ENCODE measurements around the gene HMGCL.
"Not testable (repeated sequence)": the region's sequence is repeated elsewhere in the genome, so short reads cannot be mapped to it uniquely, and the experiment has no call there.

HMGCL gene

GRCh38 chr1:23854568-23854967 is 29.3 kb upstream of the HMGCL start:
- no peak overlapping the region for H3K9ac ChIP-seq (ENCODE audit: low read length)
- no peaks in the 10 kb centered on the region for H3K9me3 ChIP-seq (ENCODE audit: low read length)
- H2AFZ ChIP-seq (ENCODE audit: low read length): no peak overlapping the region
- H3K27ac ChIP-seq (ENCODE audit: low read depth, low read length, poor library complexity, severe bottlenecking): no peak overlapping the region
- H3K4me2 ChIP-seq (ENCODE audit: low read length): no peak overlapping the region
- H3F3A ChIP-seq (ENCODE audit: insufficient read depth, low read length): no peaks in the 10 kb centered on the region
- peaks cover 40% of the 10 kb centered on the region for H3K36me3 ChIP-seq (ENCODE audit: insufficient read depth, low read length)
- TF ChIP-seq EZH2 (IDR thresholded peaks at IDR 0.05; ENCODE audit: borderline replicate concordance, low read length) (no peak), CTCF (IDR thresholded peaks at IDR 0.05; ENCODE audit: low read length) (peak; percentile 47; the same call in 1 of the 2 replicates)
- no peaks in the 10 kb centered on the region for H3K27me3 ChIP-seq (ENCODE audit: insufficient read depth, low read length)
- no peaks in the 10 kb centered on the region for H4K20me1 ChIP-seq (ENCODE audit: insufficient read depth, low read length)
- no peaks in the 10 kb centered on the region for H3K4me1 ChIP-seq (ENCODE audit: insufficient read depth, low read length, severe bottlenecking)
- H3K4me3 ChIP-seq (ENCODE audit: low read depth, low read length, poor library complexity, severe bottlenecking): no peak overlapping the region
- no peaks in the 10 kb centered on the region for H3K9me2 ChIP-seq (ENCODE audit: low read depth, low read length)
- H3K79me2 ChIP-seq (ENCODE audit: insufficient read depth, low read length): no peaks in the 10 kb centered on the region

- not testable (repeated sequence) for H3K4me1 ChIP-seq (ENCODE audit: insufficient read depth, low read length, severe bottlenecking); H4K20me1 ChIP-seq (ENCODE audit: insufficient read depth, low read length); H2AFZ ChIP-seq (ENCODE audit: low read length); H3K4me3 ChIP-seq (ENCODE audit: low read depth, low read length, poor library complexity, severe bottlenecking); H3K4me2 ChIP-seq (ENCODE audit: low read length); H3K27me3 ChIP-seq (ENCODE audit: insufficient read depth, low read length); H3K9ac ChIP-seq (ENCODE audit: low read length); H3K79me2 ChIP-seq (ENCODE audit: insufficient read depth, low read length); H3K9me2 ChIP-seq (ENCODE audit: low read depth, low read length); H3K27ac ChIP-seq (ENCODE audit: low read depth, low read length, poor library complexity, severe bottlenecking); H3K9me3 ChIP-seq (ENCODE audit: low read length); H3F3A ChIP-seq (ENCODE audit: insufficient read depth, low read length)
- peaks cover 39% of the 10 kb centered on the region for H3K36me3 ChIP-seq (ENCODE audit: insufficient read depth, low read length)
Observed at GRCh38 chr1:23853124-23853523, 27.9 kb upstream of the HMGCL start.

- H3K4me2 ChIP-seq (ENCODE audit: low read length); H3K27ac ChIP-seq (ENCODE audit: low read depth, low read length, poor library complexity, severe bottlenecking); H3K4me3 ChIP-seq (ENCODE audit: low read depth, low read length, poor library complexity, severe bottlenecking); H3K9me3 ChIP-seq (ENCODE audit: low read length); H3K27me3 ChIP-seq (ENCODE audit: insufficient read depth, low read length); H3K9ac ChIP-seq (ENCODE audit: low read length); H3K9me2 ChIP-seq (ENCODE audit: low read depth, low read length); H3K79me2 ChIP-seq (ENCODE audit: insufficient read depth, low read length); H4K20me1 ChIP-seq (ENCODE audit: insufficient read depth, low read length); H2AFZ ChIP-seq (ENCODE audit: low read length); H3F3A ChIP-seq (ENCODE audit: insufficient read depth, low read length); H3K4me1 ChIP-seq (ENCODE audit: insufficient read depth, low read length, severe bottlenecking): not testable (repeated sequence)
- peaks cover 49% of the 10 kb centered on the region for H3K36me3 ChIP-seq (ENCODE audit: insufficient read depth, low read length)
Observed at GRCh38 chr1:23851406-23851805, 26.2 kb upstream of the HMGCL start.

GRCh38 chr1:23848673-23849616 is 23.7 kb upstream of the HMGCL start:
- Histone ChIP-seq H4K20me1 (ENCODE audit: insufficient read depth, low read length) (no peaks in the 10 kb centered on the region), H3K4me3 (ENCODE audit: low read depth, low read length, poor library complexity, severe bottlenecking) (no peak overlapping the region), H3K27me3 (ENCODE audit: insufficient read depth, low read length) (no peaks in the 10 kb centered on the region), H2AFZ (ENCODE audit: low read length) (no peak overlapping the region), H3F3A (ENCODE audit: insufficient read depth, low read length) (no peaks in the 10 kb centered on the region), H3K27ac (ENCODE audit: low read depth, low read length, poor library complexity, severe bottlenecking) (no peak overlapping the region), H3K79me2 (ENCODE audit: insufficient read depth, low read length) (no peaks in the 10 kb centered on the region), H3K9me3 (ENCODE audit: low read length) (no peaks in the 10 kb centered on the region; the same call in 1 of the 2 replicates), H3K4me1 (ENCODE audit: insufficient read depth, low read length, severe bottlenecking) (no peaks in the 10 kb centered on the region), H3K9ac (ENCODE audit: low read length) (no peak overlapping the region), H3K36me3 (ENCODE audit: insufficient read depth, low read length) (peaks cover 63% of the 10 kb centered on the region), H3K4me2 (ENCODE audit: low read length) (no peak overlapping the region), H3K9me2 (ENCODE audit: low read depth, low read length) (no peaks in the 10 kb centered on the region)
- TF ChIP-seq CTCF (IDR thresholded peaks at IDR 0.05; ENCODE audit: low read length): no peak
- TF ChIP-seq EZH2 (IDR thresholded peaks at IDR 0.05; ENCODE audit: borderline replicate concordance, low read length): no peak

GRCh38 chr1:23847482-23848095 is 22.4 kb upstream of the HMGCL start:
- H3K9me2 ChIP-seq (ENCODE audit: low read depth, low read length); H3K27ac ChIP-seq (ENCODE audit: low read depth, low read length, poor library complexity, severe bottlenecking); H3K9me3 ChIP-seq (ENCODE audit: low read length); H3K79me2 ChIP-seq (ENCODE audit: insufficient read depth, low read length); H4K20me1 ChIP-seq (ENCODE audit: insufficient read depth, low read length); H3K9ac ChIP-seq (ENCODE audit: low read length); H3K4me3 ChIP-seq (ENCODE audit: low read depth, low read length, poor library complexity, severe bottlenecking); H2AFZ ChIP-seq (ENCODE audit: low read length); H3K4me2 ChIP-seq (ENCODE audit: low read length); H3K27me3 ChIP-seq (ENCODE audit: insufficient read depth, low read length); H3K4me1 ChIP-seq (ENCODE audit: insufficient read depth, low read length, severe bottlenecking); H3F3A ChIP-seq (ENCODE audit: insufficient read depth, low read length): not testable (repeated sequence)
- H3K36me3 ChIP-seq (ENCODE audit: insufficient read depth, low read length): peaks cover 63% of the 10 kb centered on the region
